ENCODE results near the gene CHRNA4. TPM values are rescaled to one million over a fixed set of nuclear protein-coding genes. Genes with fewer than 3 reads are reported as not detected.
A peak's percentile ranks its signal among the peaks of the same experiment; 100 is the strongest.

Gene CHRNA4
- total and polyA plus RNA-seq, 11 donors, result 0.06 to 1.5 (median 0.37) TPM; not detected in 5

GRCh38 chr20:63312690-63313348, 48.3 kb downstream of the CHRNA4 start:
- WGBS, 4 donors, result 60 to 76% (median 67%) methylated on average over 14 to 22 of the region's 22 CpGs
- no peak overlapping the region for H3K4me3 ChIP-seq
- TF ChIP-seq, protein P1, sequence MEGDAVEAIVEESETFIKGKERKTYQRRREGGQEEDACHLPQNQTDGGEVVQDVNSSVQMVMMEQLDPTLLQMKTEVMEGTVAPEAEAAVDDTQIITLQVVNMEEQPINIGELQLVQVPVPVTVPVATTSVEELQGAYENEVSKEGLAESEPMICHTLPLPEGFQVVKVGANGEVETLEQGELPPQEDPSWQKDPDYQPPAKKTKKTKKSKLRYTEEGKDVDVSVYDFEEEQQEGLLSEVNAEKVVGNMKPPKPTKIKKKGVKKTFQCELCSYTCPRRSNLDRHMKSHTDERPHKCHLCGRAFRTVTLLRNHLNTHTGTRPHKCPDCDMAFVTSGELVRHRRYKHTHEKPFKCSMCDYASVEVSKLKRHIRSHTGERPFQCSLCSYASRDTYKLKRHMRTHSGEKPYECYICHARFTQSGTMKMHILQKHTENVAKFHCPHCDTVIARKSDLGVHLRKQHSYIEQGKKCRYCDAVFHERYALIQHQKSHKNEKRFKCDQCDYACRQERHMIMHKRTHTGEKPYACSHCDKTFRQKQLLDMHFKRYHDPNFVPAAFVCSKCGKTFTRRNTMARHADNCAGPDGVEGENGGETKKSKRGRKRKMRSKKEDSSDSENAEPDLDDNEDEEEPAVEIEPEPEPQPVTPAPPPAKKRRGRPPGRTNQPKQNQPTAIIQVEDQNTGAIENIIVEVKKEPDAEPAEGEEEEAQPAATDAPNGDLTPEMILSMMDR (IDR thresholded peaks at IDR 0.05), result no peak
- no peak for TF ChIP-seq POLR2A (IDR thresholded peaks at IDR 0.05)
- no peak overlapping the region for H3K27ac ChIP-seq
- peaks cover 0 to 7% (median 0%) of the 10 kb centered on the region in 12 donors for H3K4me1 ChIP-seq
- no peaks in the 10 kb centered on the region for H3K9me3 ChIP-seq
- DNase-seq (peak in 4 of 5 donors; percentile 55 to 81 (median 66)), ATAC-seq (peak in 2 of 4 donors; percentile 22 to 63)
- peaks cover 9 to 26% (median 16%) of the 10 kb centered on the region in 9 donors for H3K27me3 ChIP-seq
- intact Hi-C loops (cut with DNase I), result loop anchor here in 1 of 10 donors (1.0 kb wide), 1 partner anchor 68 kb away; no protein-coding TSS in a partner anchor
- no peaks in the 10 kb centered on the region for H3K36me3 ChIP-seq

- ATAC-seq (no peak), DNase-seq (peak in 1 of 5 donors; percentile 19)
- Histone ChIP-seq H3K27me3 (peaks cover 13 to 31% (median 20%) of the 10 kb centered on the region in 9 donors), H3K4me1 (peaks cover 0 to 7% (median 0%) of the 10 kb centered on the region in 12 donors), H3K9me3 (no peaks in the 10 kb centered on the region), H3K36me3 (no peaks in the 10 kb centered on the region), H3K4me3 (no peak overlapping the region), H3K27ac (no peak overlapping the region)
- WGBS, 4 donors, result 68 to 75% (median 71%) methylated on average over 7 to 9 of the region's 9 CpGs
- intact Hi-C loops (cut with DNase I), result loop anchor here in 1 of 10 donors (1.0 kb wide), 1 partner anchor 69 kb away; no protein-coding TSS in a partner anchor
- TF ChIP-seq POLR2A (IDR thresholded peaks at IDR 0.05), result no peak
- TF ChIP-seq, protein P1 (IDR thresholded peaks at IDR 0.05), result no peak
Observed at GRCh38 chr20:63312273-63312672, 48.9 kb downstream of the CHRNA4 start.

GRCh38 chr20:63311833-63312243, 49.3 kb downstream of the CHRNA4 start:
- Histone ChIP-seq H3K27ac (no peak overlapping the region), H3K4me1 (peaks cover 0 to 7% (median 0%) of the 10 kb centered on the region in 12 donors), H3K4me3 (no peak overlapping the region), H3K27me3 (peaks cover 13 to 35% (median 24%) of the 10 kb centered on the region in 9 donors), H3K9me3 (no peaks in the 10 kb centered on the region), H3K36me3 (no peaks in the 10 kb centered on the region)
- no peak for ATAC-seq
- TF ChIP-seq POLR2A (IDR thresholded peaks at IDR 0.05), result no peak
- TF ChIP-seq, protein P1 (IDR thresholded peaks at IDR 0.05), result no peak
- intact Hi-C loops (cut with DNase I), result loop anchor here in 1 of 10 donors (1.0 kb wide), 1 partner anchor 69 kb away; no protein-coding TSS in a partner anchor
- WGBS, 4 donors, result 73 to 82% (median 78%) methylated on average over 8 to 18 of the region's 18 CpGs
- DNase-seq, result peak in 2 of 5 donors; percentile 21 to 23

DNA sequence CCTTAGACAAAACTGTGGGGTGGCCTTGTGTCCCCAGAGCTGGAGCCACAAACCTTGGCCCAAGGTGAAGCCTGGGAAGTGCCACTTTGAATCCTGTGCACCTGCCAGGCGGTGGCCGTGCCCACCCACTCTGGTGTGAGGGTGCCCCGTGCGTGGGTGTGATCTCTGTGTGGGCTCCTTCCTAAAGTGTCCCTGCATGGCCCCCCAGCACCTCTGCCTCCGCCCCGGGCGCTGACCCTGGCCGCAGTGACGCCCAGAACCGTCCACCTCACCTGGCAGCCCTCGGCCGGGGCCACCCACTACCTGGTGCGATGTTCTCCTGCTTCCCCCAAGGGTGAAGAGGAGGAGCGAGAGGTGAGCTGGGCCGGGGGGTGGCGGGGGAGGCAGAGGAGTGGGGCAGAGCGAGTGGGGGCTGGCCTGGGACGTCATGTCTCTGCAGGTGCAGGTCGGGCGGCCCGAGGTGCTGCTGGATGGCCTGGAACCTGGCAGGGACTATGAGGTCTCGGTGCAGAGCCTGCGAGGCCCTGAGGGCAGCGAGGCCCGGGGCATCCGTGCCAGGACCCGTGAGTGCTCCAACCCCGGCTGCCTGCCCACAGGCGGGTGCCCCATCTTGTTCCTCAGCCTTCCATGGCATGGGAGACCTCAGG, 49.8 kb downstream of the CHRNA4 start:
- ATAC-seq (no peak), DNase-seq (peak in 2 of 5 donors; percentile 20 to 61)
- intact Hi-C loops (cut with DNase I), result no loop called here
- no peak overlapping the region for H3K27ac ChIP-seq
- TF ChIP-seq, protein P1 (IDR thresholded peaks at IDR 0.05), result no peak
- TF ChIP-seq POLR2A (IDR thresholded peaks at IDR 0.05), result no peak
- 84 to 92% (median 90%) methylated on average over 21 to 29 of the region's 29 CpGs for WGBS, 4 donors
- peaks cover 13 to 41% (median 28%) of the 10 kb centered on the region in 9 donors for H3K27me3 ChIP-seq
- no peaks in the 10 kb centered on the region for H3K9me3 ChIP-seq
- peaks cover 0 to 7% (median 0%) of the 10 kb centered on the region in 12 donors for H3K4me1 ChIP-seq
- H3K36me3 ChIP-seq, result no peaks in the 10 kb centered on the region
- no peak overlapping the region for H3K4me3 ChIP-seq
